Panc1 (cell line): ENCODE measurements around the gene STAB1. TPM values are rescaled to one million over a fixed set of nuclear protein-coding genes. Genes with fewer than 3 reads are reported as not detected.

Experiments
- ATAC-seq: fragments of 200-7000 bp; cut with Tn5 transposase; 2 replicates; pipeline ENCODE4 v1.9.1; 2020; ENCODE audit warnings: mild to moderate bottlenecking, moderate library complexity
- BruUV-seq: library from RNA; stranded (reverse); fragments of 400-500 nt; replicated peaks from 2 replicates; lab custom pipeline; 2021; lab: Mats Ljungman, UMichigan
- CTCF ChIA-PET: fragments of 300-600 bp; sonication (Branson Sonifier 250); formaldehyde crosslinking; loops from one replicate; lab custom pipeline; 2022; ENCODE audit warnings: antibody characterized with exemption; lab: Charles Lee
- POLR2A ChIA-PET: fragments of 300-600 bp; sonication (Branson Sonifier 250); formaldehyde crosslinking; loops from one replicate; lab custom pipeline; 2022; ENCODE audit warnings: antibody characterized with exemption; lab: Charles Lee
- DNase-seq: peaks from one replicate; pipeline ENCODE4 v3.0.0-alpha.2; 2010; ENCODE audit warnings: low read depth, low spot score
- H3K27ac ChIP-seq: 2 replicates; pipeline ENCODE4 v1.5.1; 2011; ENCODE audit warnings: mild to moderate bottlenecking, low read length, inconsistent platforms
- H3K27me3 ChIP-seq: fragments of 200-500 bp; sonication (Bioruptor generic); 2 replicates; pipeline ENCODE4 v1.6.0; 2014; ENCODE audit warnings: low read length, inconsistent platforms; ENCODE audit not compliant: control insufficient read depth, insufficient read depth
- H3K36me3 ChIP-seq: fragments of 200-500 bp; sonication (Bioruptor generic); 2 replicates; pipeline ENCODE4 v1.5.1; 2014; ENCODE audit warnings: inconsistent platforms, mild to moderate bottlenecking, low read length, moderate library complexity; ENCODE audit not compliant: control insufficient read depth, insufficient read depth
- H3K4me1 ChIP-seq: 2 replicates; pipeline ENCODE4 v1.5.1; 2011; ENCODE audit warnings: inconsistent platforms, mild to moderate bottlenecking, low read length, moderate library complexity; ENCODE audit not compliant: control insufficient read depth, insufficient read depth
- H3K4me3 ChIP-seq, 2 experiments: 2 replicates each; pipeline ENCODE4 v1.5.1; 2011 to 2012; ENCODE audit warnings: low read depth in 2 of 2, low read length in 2 of 2, mild to moderate bottlenecking in 2 of 2, inconsistent platforms in 1 of 2, moderate library complexity in 1 of 2
- H3K9me3 ChIP-seq: fragments of 200-500 bp; sonication (Bioruptor generic); 2 replicates; pipeline ENCODE4 v1.5.1; 2014; ENCODE audit warnings: low read depth, mild to moderate bottlenecking, inconsistent platforms, low read length, moderate library complexity; ENCODE audit not compliant: control insufficient read depth, insufficient read depth
- CTCF ChIP-seq: fragments of 450-650 bp; IDR thresholded peaks from 2 replicates; pipeline ENCODE4 v1.5.1; 2017; ENCODE audit warnings: mild to moderate bottlenecking
- POLR2AphosphoS5 ChIP-seq: IDR thresholded peaks from 2 replicates; pipeline ENCODE4 v1.6.1; 2012; ENCODE audit warnings: mild to moderate bottlenecking, low read depth, low read length, moderate library complexity
- SIN3A ChIP-seq: IDR thresholded peaks from 2 replicates; pipeline ENCODE4 v1.6.1; 2012; ENCODE audit warnings: low read depth, mild to moderate bottlenecking, low read length, moderate library complexity, borderline replicate concordance; ENCODE audit not compliant: insufficient read depth
- TCF7L2 ChIP-seq: IDR thresholded peaks from 2 replicates; pipeline ENCODE4 v1.6.1; 2011; ENCODE audit warnings: mild to moderate bottlenecking, low read depth, low read length, inconsistent platforms
- in situ Hi-C: cut with HindIII; loops from 2 replicates; pipeline ENCODE4 v1.10.0; 2016; ENCODE audit warnings: low sequenced_read_pairs, low pct_unique_long_range_greater_than_20kb
- intact Hi-C: fragments of 100-400 bp; cut with micrococcal nuclease; formaldehyde crosslinking; loops from one replicate; pipeline ENCODE4 v1.10.0; 2022; ENCODE audit not compliant: unreplicated experiment
- total RNA-seq: library from RNA; stranded (reverse); gene quantifications from one replicate; pipeline ENCODE4 v1.2.1, GENCODE V29; 2021; ENCODE audit not compliant: unreplicated experiment
- TF ChIP-seq, protein P1 (sequence below), 2 experiments: IDR thresholded peaks; 2 replicates each; pipeline ENCODE4 v1.6.1; 2011 to 2012; ENCODE audit warnings: low read depth in 2 of 2, control low read depth in 1 of 2, low read length in 1 of 2, mild to moderate bottlenecking in 1 of 2, moderate library complexity in 1 of 2; ENCODE audit not compliant: insufficient read depth in 1 of 2

Gene STAB1
- total RNA-seq, 1 experiment from 2014 or later, result 0.39 TPM

- H3K27me3 ChIP-seq, result no peaks in the 10 kb centered on the region
- peaks cover 38% of the 10 kb centered on the region for H3K4me1 ChIP-seq
- in situ Hi-C loops, result no loop called here
- peaks cover 6% of the 10 kb centered on the region; the same call in 1 of the 2 replicates for H3K36me3 ChIP-seq
- H3K9me3 ChIP-seq, result no peaks in the 10 kb centered on the region
- POLR2A ChIA-PET, result no interaction called here
- DNase-seq (no peak), ATAC-seq (no peak)
- H3K27ac ChIP-seq, result peak overlapping the region; percentile 3; the same call in 1 of the 2 replicates
- intact Hi-C loops, result no loop called here
- BruUV-seq, result no TSS peak
- CTCF ChIA-PET, result no interaction called here
- no peak overlapping the region for H3K4me3 ChIP-seq
- TF ChIP-seq POLR2AphosphoS5 (no peak), TCF7L2 (no peak), CTCF (no peak), SIN3A (no peak)
- TF ChIP-seq, protein P1, sequence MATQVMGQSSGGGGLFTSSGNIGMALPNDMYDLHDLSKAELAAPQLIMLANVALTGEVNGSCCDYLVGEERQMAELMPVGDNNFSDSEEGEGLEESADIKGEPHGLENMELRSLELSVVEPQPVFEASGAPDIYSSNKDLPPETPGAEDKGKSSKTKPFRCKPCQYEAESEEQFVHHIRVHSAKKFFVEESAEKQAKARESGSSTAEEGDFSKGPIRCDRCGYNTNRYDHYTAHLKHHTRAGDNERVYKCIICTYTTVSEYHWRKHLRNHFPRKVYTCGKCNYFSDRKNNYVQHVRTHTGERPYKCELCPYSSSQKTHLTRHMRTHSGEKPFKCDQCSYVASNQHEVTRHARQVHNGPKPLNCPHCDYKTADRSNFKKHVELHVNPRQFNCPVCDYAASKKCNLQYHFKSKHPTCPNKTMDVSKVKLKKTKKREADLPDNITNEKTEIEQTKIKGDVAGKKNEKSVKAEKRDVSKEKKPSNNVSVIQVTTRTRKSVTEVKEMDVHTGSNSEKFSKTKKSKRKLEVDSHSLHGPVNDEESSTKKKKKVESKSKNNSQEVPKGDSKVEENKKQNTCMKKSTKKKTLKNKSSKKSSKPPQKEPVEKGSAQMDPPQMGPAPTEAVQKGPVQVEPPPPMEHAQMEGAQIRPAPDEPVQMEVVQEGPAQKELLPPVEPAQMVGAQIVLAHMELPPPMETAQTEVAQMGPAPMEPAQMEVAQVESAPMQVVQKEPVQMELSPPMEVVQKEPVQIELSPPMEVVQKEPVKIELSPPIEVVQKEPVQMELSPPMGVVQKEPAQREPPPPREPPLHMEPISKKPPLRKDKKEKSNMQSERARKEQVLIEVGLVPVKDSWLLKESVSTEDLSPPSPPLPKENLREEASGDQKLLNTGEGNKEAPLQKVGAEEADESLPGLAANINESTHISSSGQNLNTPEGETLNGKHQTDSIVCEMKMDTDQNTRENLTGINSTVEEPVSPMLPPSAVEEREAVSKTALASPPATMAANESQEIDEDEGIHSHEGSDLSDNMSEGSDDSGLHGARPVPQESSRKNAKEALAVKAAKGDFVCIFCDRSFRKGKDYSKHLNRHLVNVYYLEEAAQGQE (IDR thresholded peaks at IDR 0.05; ENCODE audit: insufficient read depth in 1 of 2, low read depth in 2 of 2, low read length in 1 of 2), result no peak
Observed at GRCh38 chr3:52452126-52452525, 43.0 kb upstream of the STAB1 start.

GRCh38 chr3:52452570-52453221, 42.4 kb upstream of the STAB1 start:
- H3K27me3 ChIP-seq, result no peaks in the 10 kb centered on the region
- no peak for ATAC-seq
- peaks cover 6% of the 10 kb centered on the region; the same call in 1 of the 2 replicates for H3K36me3 ChIP-seq
- intact Hi-C loops, result no loop called here
- ChIA-PET POLR2A (no interaction called here), CTCF (no interaction called here)
- peak overlapping the region; percentile 3; the same call in 1 of the 2 replicates for H3K27ac ChIP-seq
- no TSS peak for BruUV-seq
- DNase-seq, result no peak
- H3K9me3 ChIP-seq, result no peaks in the 10 kb centered on the region
- H3K4me3 ChIP-seq, result no peak overlapping the region
- H3K4me1 ChIP-seq, result peaks cover 39% of the 10 kb centered on the region
- in situ Hi-C loops, result no loop called here
- no peak for TF ChIP-seq POLR2AphosphoS5
- TF ChIP-seq SIN3A, result no peak
- no peak for TF ChIP-seq CTCF
- TF ChIP-seq, protein P1 (IDR thresholded peaks at IDR 0.05; ENCODE audit: insufficient read depth in 1 of 2, low read depth in 2 of 2, low read length in 1 of 2), result no peak
- TF ChIP-seq TCF7L2, result no peak
